Effector memory CD4-positive, alpha-beta T cell (primary cell): Measurements from ENCODE around the gene IRGC.

Experiments used
- DNase-seq, 3 donors: peaks; one replicate each; pipeline ENCODE4 v3.0.0-alpha.2; 2020
- H3K27ac ChIP-seq: 2 replicates; pipeline ENCODE4 v1.7.0; 2013; ENCODE audit warnings: mild to moderate bottlenecking, low read length, moderate library complexity; ENCODE audit not compliant: insufficient read depth, poor library complexity, severe bottlenecking
- H3K27me3 ChIP-seq: replicated peaks from 2 replicates; pipeline ENCODE4 v1.7.0; 2013; ENCODE audit warnings: mild to moderate bottlenecking, low read length; ENCODE audit not compliant: insufficient read depth, control insufficient read depth, poor library complexity, severe bottlenecking
- H3K36me3 ChIP-seq: 2 replicates; pipeline ENCODE4 v1.7.0; 2013; ENCODE audit warnings: mild to moderate bottlenecking, low read length, moderate library complexity; ENCODE audit not compliant: control insufficient read depth, insufficient read depth
- H3K4me1 ChIP-seq: 2 replicates; pipeline ENCODE4 v1.7.0; 2013; ENCODE audit warnings: low read length, mild to moderate bottlenecking; ENCODE audit not compliant: control insufficient read depth, insufficient read depth, poor library complexity, severe bottlenecking
- H3K4me3 ChIP-seq: 2 replicates; pipeline ENCODE4 v1.7.0; 2013; ENCODE audit warnings: low read length, low read depth, mild to moderate bottlenecking; ENCODE audit not compliant: insufficient read depth, poor library complexity, severe bottlenecking
- H3K9me3 ChIP-seq: 2 replicates; pipeline ENCODE4 v1.7.0; 2013; ENCODE audit warnings: mild to moderate bottlenecking, low read length, moderate library complexity; ENCODE audit not compliant: control insufficient read depth

The IRGC gene

GRCh38 chr19:43721469-43722048 is 5.7 kb downstream of the IRGC start:
- Histone ChIP-seq H3K4me1 (no peaks in the 10 kb centered on the region), H3K27me3 (no peaks in the 10 kb centered on the region), H3K36me3 (no peaks in the 10 kb centered on the region), H3K9me3 (no peaks in the 10 kb centered on the region), H3K4me3 (no peak overlapping the region), H3K27ac (no peak overlapping the region)
- no peak for DNase-seq

DNA sequence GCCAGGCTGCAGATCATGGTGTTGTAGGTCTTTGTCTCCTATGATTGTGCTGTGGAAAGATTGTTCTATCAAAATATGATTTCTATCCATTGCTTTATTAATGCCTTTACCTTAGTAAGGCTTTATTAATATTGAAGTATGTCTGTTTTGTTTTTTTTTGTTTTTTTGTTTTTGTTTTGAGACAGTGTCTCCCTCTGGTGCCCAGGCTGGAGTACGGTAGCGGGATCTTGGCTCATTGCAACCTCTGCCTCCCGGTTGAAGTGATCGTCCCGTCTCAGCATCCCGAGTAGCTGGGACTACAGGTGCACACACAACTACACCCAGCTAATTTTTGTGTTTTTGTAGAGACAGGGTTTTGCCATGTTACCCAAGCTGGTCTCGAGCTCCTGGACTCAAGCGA is 7.7 kb downstream of the IRGC start:
- Histone ChIP-seq H3K4me1 (no peaks in the 10 kb centered on the region), H3K27ac (no peak overlapping the region), H3K36me3 (peaks cover 1% of the 10 kb centered on the region), H3K4me3 (no peak overlapping the region), H3K27me3 (no peaks in the 10 kb centered on the region), H3K9me3 (no peaks in the 10 kb centered on the region)
- DNase-seq, result no peak

- no peak overlapping the region for H3K4me3 ChIP-seq
- H3K4me1 ChIP-seq, result no peaks in the 10 kb centered on the region
- no peak overlapping the region for H3K27ac ChIP-seq
- H3K27me3 ChIP-seq, result no peaks in the 10 kb centered on the region
- H3K9me3 ChIP-seq, result no peaks in the 10 kb centered on the region
- DNase-seq, result no peak
- peaks cover 12% of the 10 kb centered on the region for H3K36me3 ChIP-seq
Measured at GRCh38 chr19:43724896-43725295, 9.0 kb downstream of the IRGC start.

DNA sequence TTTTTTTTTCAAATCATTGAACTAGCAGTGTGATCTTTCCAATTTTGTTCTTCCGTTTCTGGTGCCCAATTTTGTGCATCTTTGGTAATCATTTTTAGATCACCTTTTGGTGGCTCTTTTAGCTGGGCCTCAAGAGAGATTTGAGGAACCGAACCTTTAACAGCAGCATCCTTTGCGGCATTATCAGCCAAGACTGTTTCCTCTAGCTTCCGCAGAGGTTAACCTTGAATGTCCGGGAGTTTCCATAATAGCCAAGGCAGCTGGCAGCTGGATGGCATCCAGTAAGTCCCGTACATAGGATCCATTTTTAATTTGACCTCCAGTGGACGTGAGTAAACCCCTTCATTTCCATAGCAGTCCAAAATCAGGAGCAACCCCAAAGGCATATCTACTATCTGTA is 9.6 kb downstream of the IRGC start:
- Histone ChIP-seq H3K27ac (no peak overlapping the region), H3K4me1 (no peaks in the 10 kb centered on the region), H3K4me3 (no peak overlapping the region), H3K9me3 (no peaks in the 10 kb centered on the region), H3K27me3 (no peaks in the 10 kb centered on the region), H3K36me3 (peaks cover 12% of the 10 kb centered on the region)
- no peak for DNase-seq

DNA sequence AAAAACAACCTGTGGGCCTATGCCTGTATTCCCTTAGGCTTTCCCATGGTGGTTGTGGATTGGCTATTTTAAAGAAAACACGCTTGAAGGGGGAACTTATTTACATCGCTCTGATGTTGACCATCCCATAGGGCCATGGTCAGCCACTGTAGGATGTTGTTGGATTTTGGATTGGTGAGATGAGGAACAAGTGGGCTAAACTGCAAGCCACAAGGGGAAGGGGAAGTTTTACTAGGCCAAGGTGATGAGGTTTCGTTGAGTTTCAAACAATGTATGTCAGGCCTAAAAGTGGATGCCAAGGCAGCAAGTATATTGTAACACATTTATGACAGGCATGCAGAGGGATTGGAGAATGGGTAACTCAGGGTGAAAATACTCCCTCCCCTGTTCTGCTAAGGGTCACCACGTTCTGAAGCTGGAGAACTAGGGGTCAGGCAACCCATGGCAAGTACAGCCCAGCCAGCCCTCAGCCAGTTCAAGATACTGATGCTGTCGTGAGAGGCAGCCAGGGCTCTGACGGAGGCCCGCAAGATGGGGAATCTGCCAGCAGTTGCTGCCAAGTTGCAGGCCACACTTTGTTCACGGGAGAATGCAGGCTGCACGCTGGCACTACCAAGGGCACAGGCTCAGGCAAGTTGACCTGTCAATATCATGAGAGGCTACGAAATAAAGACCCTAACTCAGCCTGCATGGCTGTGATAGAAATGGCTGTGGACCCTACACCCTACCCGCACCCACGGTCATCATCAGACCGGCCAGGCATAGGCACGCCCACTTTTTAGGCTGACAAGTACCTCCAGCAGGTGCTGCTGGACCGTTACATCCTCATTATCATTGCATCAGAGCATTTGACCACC is 11.1 kb downstream of the IRGC start:
- Histone ChIP-seq H3K27ac (no peak overlapping the region), H3K27me3 (no peaks in the 10 kb centered on the region)

DNA sequence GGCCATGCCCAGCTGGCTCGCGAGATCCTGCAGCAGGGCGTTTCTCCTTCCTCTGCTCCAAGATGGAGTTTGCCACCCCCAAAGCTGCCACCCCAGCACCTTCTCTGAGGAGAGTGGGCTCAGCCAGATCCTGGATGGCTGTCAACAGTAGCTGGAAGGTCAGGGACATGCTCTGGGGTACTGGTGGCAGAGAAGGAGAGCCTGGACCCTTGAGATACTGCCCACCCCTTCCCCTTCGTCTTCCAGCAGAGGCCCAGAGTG is 11.6 kb downstream of the IRGC start:
- H3K4me3 ChIP-seq, result no peak overlapping the region
- DNase-seq, result no peak
- no peak overlapping the region for H3K27ac ChIP-seq
- H3K36me3 ChIP-seq, result peaks cover 32% of the 10 kb centered on the region
- H3K27me3 ChIP-seq, result no peaks in the 10 kb centered on the region
- H3K9me3 ChIP-seq, result no peaks in the 10 kb centered on the region
- no peaks in the 10 kb centered on the region for H3K4me1 ChIP-seq

More for the DNA sequence above, 11.1 kb downstream of the IRGC start:
- H3K36me3 ChIP-seq, result peaks cover 26% of the 10 kb centered on the region
- no peak overlapping the region for H3K4me3 ChIP-seq
- H3K4me1 ChIP-seq, result no peaks in the 10 kb centered on the region
- no peaks in the 10 kb centered on the region for H3K9me3 ChIP-seq
- no peak for DNase-seq

- no peaks in the 10 kb centered on the region for H3K27me3 ChIP-seq
- peaks cover 49% of the 10 kb centered on the region for H3K36me3 ChIP-seq
- H3K4me3 ChIP-seq, result no peak overlapping the region
- H3K9me3 ChIP-seq, result no peaks in the 10 kb centered on the region
- H3K27ac ChIP-seq, result no peak overlapping the region
- H3K4me1 ChIP-seq, result no peaks in the 10 kb centered on the region
- DNase-seq, result no peak
Measured at GRCh38 chr19:43729919-43730318, 14.0 kb downstream of the IRGC start.

DNA sequence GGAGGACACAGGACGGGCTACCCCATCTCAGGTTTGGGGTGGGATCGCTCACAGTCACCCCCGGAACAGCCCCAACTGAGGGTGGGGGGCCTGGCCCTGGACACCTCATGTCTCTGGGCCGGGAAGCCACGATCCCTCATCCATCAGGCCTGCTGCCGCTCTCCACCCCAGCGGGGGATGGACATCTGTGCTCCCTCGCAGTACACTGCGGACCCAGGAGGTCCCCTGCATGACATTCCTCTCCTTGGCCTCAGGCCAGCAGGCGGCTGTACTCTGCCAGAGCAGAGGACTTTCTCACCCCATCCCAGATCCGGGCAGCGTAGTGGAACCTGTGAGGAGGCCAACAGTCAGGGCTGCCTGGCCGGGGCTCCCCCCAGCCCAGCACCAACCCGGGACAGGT is 15.5 kb downstream of the IRGC start:
- Histone ChIP-seq H3K36me3 (peaks cover 56% of the 10 kb centered on the region), H3K27ac (no peak overlapping the region)

GRCh38 chr19:43731846-43732245 is 16.0 kb downstream of the IRGC start:
- Histone ChIP-seq H3K27ac (no peak overlapping the region), H3K9me3 (no peaks in the 10 kb centered on the region), H3K36me3 (peaks cover 61% of the 10 kb centered on the region), H3K4me3 (no peak overlapping the region), H3K4me1 (no peaks in the 10 kb centered on the region), H3K27me3 (no peaks in the 10 kb centered on the region)
- no peak for DNase-seq

More for the DNA sequence above, 15.5 kb downstream of the IRGC start:
- DNase-seq, result no peak
- H3K4me3 ChIP-seq, result no peak overlapping the region
- H3K27me3 ChIP-seq, result no peaks in the 10 kb centered on the region
- no peaks in the 10 kb centered on the region for H3K4me1 ChIP-seq
- H3K9me3 ChIP-seq, result no peaks in the 10 kb centered on the region

- DNase-seq, result no peak
- no peaks in the 10 kb centered on the region for H3K27me3 ChIP-seq
Measured at GRCh38 chr19:43735013-43735412, 19.1 kb downstream of the IRGC start.

More at GRCh38 chr19:43735013-43735412, 19.1 kb downstream of the IRGC start:
- Histone ChIP-seq H3K4me3 (no peak overlapping the region), H3K36me3 (peaks cover 75% of the 10 kb centered on the region), H3K9me3 (no peaks in the 10 kb centered on the region), H3K4me1 (peaks cover 2% of the 10 kb centered on the region), H3K27ac (no peak overlapping the region)
